K562 (cell line): ENCODE data around the gene ARL14EPL. TPM values are rescaled to one million over a fixed set of nuclear protein-coding genes. Genes with fewer than 3 reads are reported as not detected.

Source experiments
- ATAC-seq: fragments of 200-7000 bp; cut with Tn5 transposase; 3 replicates; pipeline ENCODE4 v1.9.1; 2020; ENCODE audit warnings: moderate library complexity
- BruUV-seq: library from RNA; stranded (reverse); fragments of 400-500 nt; replicated peaks from 2 replicates; lab custom pipeline; 2021; lab: Mats Ljungman, UMichigan
- CTCF ChIA-PET: fragments of 300-600 bp; formaldehyde crosslinking; extraction: SDS; loops from one replicate; lab custom pipeline; 2021; ENCODE audit warnings: low intra/inter-chr PET ratio; lab: Yijun Ruan, JAX
- POLR2A ChIA-PET: fragments of 300-600, 350-650 bp; sonication (Branson Sonifier 250); formaldehyde crosslinking; extraction: SDS; loops from one replicate; lab custom pipeline; 2021; ENCODE audit warnings: antibody characterized with exemption, inconsistent platforms; lab: Yijun Ruan, JAX
- DNase-seq, 4 experiments: peaks; one replicate each; pipeline versions ENCODE4 v3.0.0 to v3.0.0-alpha.2; 2011 to 2018; ENCODE audit warnings: low spot score in 3 of 4, mixed read lengths in 3 of 4; ENCODE audit errors: extremely low read depth in 1 of 4
- FAIRE-seq: peaks from 2 replicates; lab custom pipeline; 2011; peaks lifted over from hg19 to GRCh38; lab: Jason Lieb, UNC
- H2AFZ ChIP-seq: 2 replicates; pipeline ENCODE4 v1.6.0; 2011; ENCODE audit warnings: low read depth, low read length, control low read depth, inconsistent platforms
- H3K27ac ChIP-seq: fragments of 200-600 bp; 3 replicates; pipeline ENCODE4 v1.8.0; 2011; ENCODE audit warnings: low read depth, mild to moderate bottlenecking, control low read depth, inconsistent platforms, low read length, moderate library complexity, mixed read lengths; ENCODE audit errors: extremely low read depth
- H3K27me3 ChIP-seq, 2 experiments: fragments of 300-600 bp in 1 of 2; 2 replicates in 1 of 2; 3 replicates in 1 of 2; pipeline versions ENCODE4 v1.6.0 to v1.8.0; 2011; ENCODE audit warnings: inconsistent platforms in 2 of 2, low read length in 2 of 2, mild to moderate bottlenecking in 1 of 2, mixed read lengths in 1 of 2, moderate library complexity in 1 of 2; ENCODE audit not compliant: control insufficient read depth in 2 of 2, insufficient read depth in 2 of 2
- H3K36me3 ChIP-seq: fragments of 300-600 bp; 3 replicates; pipeline ENCODE4 v1.8.0; 2011; ENCODE audit warnings: mild to moderate bottlenecking, low read length, inconsistent platforms; ENCODE audit not compliant: control insufficient read depth, insufficient read depth
- H3K4me1 ChIP-seq, 2 experiments: fragments of 200-600 bp in 1 of 2; replicated peaks in 1 of 2; 2 replicates in 1 of 2; 3 replicates in 1 of 2; pipeline versions ENCODE4 v1.5.1 to v1.8.0; 2011; ENCODE audit warnings: inconsistent platforms in 2 of 2, low read length in 2 of 2, mild to moderate bottlenecking in 1 of 2, mixed read lengths in 1 of 2, moderate library complexity in 1 of 2; ENCODE audit not compliant: control insufficient read depth in 2 of 2, insufficient read depth in 2 of 2
- H3K4me2 ChIP-seq: 2 replicates; pipeline ENCODE4 v1.6.1; 2011; ENCODE audit warnings: low read length, control low read depth, inconsistent platforms, mixed read lengths; ENCODE audit not compliant: insufficient read depth
- H3K4me3 ChIP-seq: fragments of 200-600 bp; sonication (generic), shearing (Covaris generic); 2 replicates; pipeline ENCODE4 v1.5.1; 2016; ENCODE audit warnings: control low read depth, inconsistent platforms
- H3K79me2 ChIP-seq: fragments of 200-600 bp; 3 replicates; pipeline ENCODE4 v1.8.0; 2011; ENCODE audit warnings: low read length, inconsistent platforms; ENCODE audit not compliant: control insufficient read depth, insufficient read depth
- H3K9ac ChIP-seq, 2 experiments: 2 replicates each; pipeline versions ENCODE4 v1.6.0 to v1.6.1; 2011; ENCODE audit warnings: low read depth in 2 of 2, low read length in 2 of 2, control low read depth in 1 of 2, inconsistent platforms in 1 of 2, mild to moderate bottlenecking in 1 of 2, mixed read lengths in 1 of 2; ENCODE audit not compliant: insufficient read depth in 1 of 2
- H3K9me1 ChIP-seq: one replicate; pipeline ENCODE4 v1.6.0; 2011; ENCODE audit warnings: inconsistent platforms, mild to moderate bottlenecking, low read length, moderate library complexity; ENCODE audit not compliant: control insufficient read depth, insufficient read depth
- H3K9me3 ChIP-seq: replicated peaks from 2 replicates; pipeline ENCODE4 v1.5.1; 2011; ENCODE audit warnings: low read depth, low read length, inconsistent platforms; ENCODE audit not compliant: control insufficient read depth, insufficient read depth
- H4K20me1 ChIP-seq: replicated peaks from 2 replicates; pipeline ENCODE4 v1.6.1; 2011; ENCODE audit warnings: low read length, inconsistent platforms, mixed read lengths; ENCODE audit not compliant: control insufficient read depth, insufficient read depth
- CHD1 ChIP-seq: fragments of 200-600 bp; sonication (generic); IDR thresholded peaks from one replicate; pipeline ENCODE4 v1.6.1; 2012; ENCODE audit warnings: mild to moderate bottlenecking, moderate library complexity, low read length, inconsistent platforms
- CHD2 ChIP-seq: IDR thresholded peaks from 2 replicates; pipeline ENCODE4 v1.6.1; 2011; ENCODE audit warnings: low read depth, low read length
- CTBP1 ChIP-seq: fragments of 450-650 bp; IDR thresholded peaks from 2 replicates; pipeline ENCODE4 v1.6.1; 2016; ENCODE audit warnings: borderline replicate concordance
- EP400 ChIP-seq: fragments of 450-650 bp; IDR thresholded peaks from 2 replicates; pipeline ENCODE4 v1.6.1; 2017; ENCODE audit warnings: antibody characterized with exemption, mild to moderate bottlenecking, moderate library complexity
- HDAC6 ChIP-seq: IDR thresholded peaks from 2 replicates; pipeline ENCODE4 v1.6.1; 2012; ENCODE audit warnings: low read depth, mild to moderate bottlenecking, control low read depth, inconsistent platforms, low read length, moderate library complexity
- HNRNPK ChIP-seq: fragments of 200-400 bp; formaldehyde crosslinking; IDR thresholded peaks from one replicate; pipeline ENCODE4 v1.6.1; 2018; ENCODE audit warnings: mild to moderate bottlenecking, low read depth, low read length; ENCODE audit not compliant: poor library complexity, severe bottlenecking
- KDM4B ChIP-seq, 2 experiments: fragments of 450-650 bp in 1 of 2; sonication (generic) in 1 of 2; IDR thresholded peaks; 2 replicates each; pipeline ENCODE4 v1.6.1; 2016 to 2017; ENCODE audit warnings: borderline replicate concordance in 2 of 2, antibody characterized with exemption in 1 of 2, low read depth in 1 of 2, mild to moderate bottlenecking in 1 of 2
- NEUROD1 ChIP-seq: fragments of 150-350 bp; IDR thresholded peaks from 2 replicates; pipeline ENCODE4 v1.6.1; 2014; ENCODE audit warnings: borderline replicate concordance, low read length, low read depth; ENCODE audit not compliant: partially characterized antibody
- NFATC3 ChIP-seq: fragments of 450-650 bp; IDR thresholded peaks from 2 replicates; pipeline ENCODE4 v1.6.1; 2017; ENCODE audit warnings: mild to moderate bottlenecking
- NFIX ChIP-seq: fragments of 250-450 bp; sonication (Bioruptor Pico); IDR thresholded peaks from 2 replicates; pipeline ENCODE4 v1.4.0; 2020; ENCODE audit warnings: low read depth, mild to moderate bottlenecking, moderate library complexity
- NRF1 ChIP-seq, 2 experiments: fragments of 450-650 bp; IDR thresholded peaks in 1 of 2; conservative IDR thresholded peaks in 1 of 2; 2 replicates each; pipeline ENCODE4 v1.6.1; 2014; ENCODE audit warnings: mild to moderate bottlenecking in 2 of 2
- PML ChIP-seq: IDR thresholded peaks from 2 replicates; pipeline ENCODE4 v1.6.1; 2012; ENCODE audit warnings: low read length, inconsistent platforms
- SMARCA5 ChIP-seq: fragments of 450-650 bp; IDR thresholded peaks from 2 replicates; pipeline ENCODE4 v1.6.1; 2016
- SMARCE1 ChIP-seq: fragments of 450-650 bp; IDR thresholded peaks from 2 replicates; pipeline ENCODE4 v1.7.1; 2016; ENCODE audit warnings: mild to moderate bottlenecking
- SNIP1 ChIP-seq: fragments of 450-650 bp; IDR thresholded peaks from 2 replicates; pipeline ENCODE4 v1.7.1; 2017; ENCODE audit warnings: low read depth, mild to moderate bottlenecking
- ZKSCAN8 ChIP-seq: fragments of 200-800 bp; sonication (Bioruptor generic); IDR thresholded peaks from 2 replicates; pipeline ENCODE4 v1.6.1; 2016; ENCODE audit warnings: missing genetic modification characterization, missing compliant biosample characterization
- ZNF384 ChIP-seq: IDR thresholded peaks from 2 replicates; pipeline ENCODE4 v1.6.1; 2012; ENCODE audit warnings: low read depth, low read length, improper control_type of control experiment
- WGBS: fragments of 100-300 bp; shearing (Covaris generic); methylation state at CpG from one replicate; pipeline ENCODE4 v1.1.6; 2016; ENCODE audit warnings: low coverage, mixed read lengths; ENCODE audit not compliant: insufficient coverage; ENCODE audit errors: missing lambda C conversion rate; 5-methylcytosine and 5-hydroxymethylcytosine counted together
- in situ Hi-C: fragments of 300-500 bp; cut with MboI; formaldehyde crosslinking; loops from 4 replicates; pipeline ENCODE4 v1.15.0; 2018; ENCODE audit warnings: inconsistent platforms, mixed read lengths
- intact Hi-C: fragments of 100-400 bp; cut with micrococcal nuclease; formaldehyde crosslinking; loops from 2 replicates; pipeline ENCODE4 v1.14.2; 2022
- polyA plus RNA-seq, 8 experiments: library from polyadenylated mRNA; depleted of rRNA in 4 of 8; stranded (reverse) in 5 of 8; unstranded in 3 of 8; fragments of >200 nt; fragmentation: Nextera tagmentation in 2 of 8; fragmentation: Illumina TruSeq in 1 of 8; extraction: Ambion mirVana in 2 of 8; extraction: Trizol in 1 of 8; gene quantifications; 2 replicates each; pipeline versions ENCODE4 v1.2.1 to v1.2.3, GENCODE V29; 2011 to 2014; ENCODE audit warnings: inconsistent platforms in 1 of 8, missing spikeins in 1 of 8
- total RNA-seq, 7 experiments: library from RNA; depleted of rRNA in 6 of 7; stranded (reverse); fragments of >200 nt in 6 of 7; fragmentation: Illumina TruSeq in 2 of 7; extraction: Trizol in 2 of 7; gene quantifications; 2 replicates each; pipeline versions ENCODE4 v1.2.1 to v1.2.3, GENCODE V29; 2011 to 2021; ENCODE audit warnings: low replicate concordance in 1 of 7
- TF ChIP-seq, protein P1 (sequence below), 3 experiments: fragments of 200-800 bp in 1 of 3; sonication (Bioruptor generic) in 1 of 3; sonication (generic) in 1 of 3; formaldehyde crosslinking in 1 of 3; IDR thresholded peaks; 2 replicates each; pipeline versions ENCODE4 v1.6.1 to v1.8.0; 2016 to 2022; ENCODE audit warnings: mild to moderate bottlenecking in 2 of 3, missing compliant biosample characterization in 2 of 3, missing genetic modification characterization in 2 of 3, missing genetic modification reagents in 1 of 3
- TF ChIP-seq, protein P2 (sequence below): fragments of 450-650 bp; IDR thresholded peaks from 2 replicates; pipeline ENCODE4 v1.6.1; 2018; ENCODE audit not compliant: partially characterized antibody

The ARL14EPL gene
- total and polyA plus RNA-seq, 9 of the 15 experiments (the other 6 are each of a cell fraction or from before 2014, with no cell fraction given) = 0.06 to 0.14 (median 0.08) TPM; not detected in 5

DNA sequence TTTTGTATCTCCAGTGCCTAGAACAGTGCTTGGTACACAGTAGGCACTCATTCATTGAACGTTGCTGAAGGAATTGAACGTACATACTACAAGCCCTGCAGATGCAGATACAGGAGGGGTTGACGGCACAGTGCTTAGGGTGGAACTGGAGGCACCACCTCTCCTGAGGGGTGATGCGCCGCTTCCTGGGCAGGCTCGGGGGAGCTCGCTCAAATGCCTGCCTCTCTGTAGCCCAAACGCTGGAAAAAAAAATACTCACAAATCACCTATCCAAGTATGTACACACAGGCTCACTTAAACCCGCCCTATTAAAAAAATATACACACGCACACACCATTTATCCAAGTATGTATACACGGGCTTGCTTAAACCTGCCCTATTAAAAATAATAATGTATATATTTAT lies 52.0 kb downstream of the ARL14EPL start:
- POLR2A ChIA-PET = interaction anchor here (0.5 to 1.9 kb wide), 3 partner anchors 11 to 16 kb away, joined by 3 to 11 read pairs (median 3); no protein-coding TSS in a partner anchor
- intact Hi-C loops = no loop called here

More for the DNA sequence above, 52.0 kb downstream of the ARL14EPL start:
- Histone ChIP-seq H3K4me3 (peak overlapping the region; percentile 73), H3K79me2 (peaks cover 50% of the 10 kb centered on the region), H3K9me1 (no peaks in the 10 kb centered on the region), H2AFZ (peak overlapping the region; percentile 92), H3K36me3 (peaks cover 15% of the 10 kb centered on the region; the same call in 1 of the 3 replicates), H3K4me2 (peak overlapping the region; percentile 91), H3K27me3 (no peaks in the 10 kb centered on the region), H3K4me1 (peaks cover 5 to 10% of the 10 kb centered on the region in 2 experiments; a peak in 3 of 5 replicates), H3K9ac (peak overlapping the region; percentile 89 to 91), H3K27ac (peak overlapping the region; percentile 95), H4K20me1 (no peaks in the 10 kb centered on the region), H3K9me3 (no peaks in the 10 kb centered on the region)
- under 1% methylated on average over 11 of the region's 11 CpGs for WGBS
- TF ChIP-seq ZNF384 = peak; percentile 21; the same call in 1 of the 2 replicates
- TF ChIP-seq, protein P1, sequence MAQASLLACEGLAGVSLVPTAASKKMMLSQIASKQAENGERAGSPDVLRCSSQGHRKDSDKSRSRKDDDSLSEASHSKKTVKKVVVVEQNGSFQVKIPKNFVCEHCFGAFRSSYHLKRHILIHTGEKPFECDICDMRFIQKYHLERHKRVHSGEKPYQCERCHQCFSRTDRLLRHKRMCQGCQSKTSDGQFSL (CRISPR knock-in tag; IDR thresholded peaks at IDR 0.05) = no peak
- TF ChIP-seq, protein P1 (tag; IDR thresholded peaks at IDR 0.05) = no peak
- peak; percentile 81 for TF ChIP-seq SNIP1
- TF ChIP-seq EP400 = no peak
- TF ChIP-seq PML = peak; percentile 30; the same call in 1 of the 2 replicates
- TF ChIP-seq CTBP1 = 0 out of 2 replicates have a peak, but pooled peaks have one; percentile 12
- TF ChIP-seq CHD2 = no peak
- no peak for TF ChIP-seq HDAC6
- TF ChIP-seq CHD1 = peak; percentile 1
- TF ChIP-seq HNRNPK = no peak
- 0 out of 2 replicates have a peak, but pooled peaks have one; percentile 16 for TF ChIP-seq SMARCE1
- peak; percentile 94 for TF ChIP-seq NFATC3
- no peak for TF ChIP-seq KDM4B (IDR thresholded peaks at IDR 0.05; ENCODE audit: borderline replicate concordance in 2 of 2, low read depth in 1 of 2)
- TF ChIP-seq NEUROD1 = no peak
- TF ChIP-seq ZKSCAN8 = peak; percentile 95
- 0 out of 2 replicates have a peak, but pooled peaks have one; percentile 13 for TF ChIP-seq SMARCA5
- TF ChIP-seq, protein P2, sequence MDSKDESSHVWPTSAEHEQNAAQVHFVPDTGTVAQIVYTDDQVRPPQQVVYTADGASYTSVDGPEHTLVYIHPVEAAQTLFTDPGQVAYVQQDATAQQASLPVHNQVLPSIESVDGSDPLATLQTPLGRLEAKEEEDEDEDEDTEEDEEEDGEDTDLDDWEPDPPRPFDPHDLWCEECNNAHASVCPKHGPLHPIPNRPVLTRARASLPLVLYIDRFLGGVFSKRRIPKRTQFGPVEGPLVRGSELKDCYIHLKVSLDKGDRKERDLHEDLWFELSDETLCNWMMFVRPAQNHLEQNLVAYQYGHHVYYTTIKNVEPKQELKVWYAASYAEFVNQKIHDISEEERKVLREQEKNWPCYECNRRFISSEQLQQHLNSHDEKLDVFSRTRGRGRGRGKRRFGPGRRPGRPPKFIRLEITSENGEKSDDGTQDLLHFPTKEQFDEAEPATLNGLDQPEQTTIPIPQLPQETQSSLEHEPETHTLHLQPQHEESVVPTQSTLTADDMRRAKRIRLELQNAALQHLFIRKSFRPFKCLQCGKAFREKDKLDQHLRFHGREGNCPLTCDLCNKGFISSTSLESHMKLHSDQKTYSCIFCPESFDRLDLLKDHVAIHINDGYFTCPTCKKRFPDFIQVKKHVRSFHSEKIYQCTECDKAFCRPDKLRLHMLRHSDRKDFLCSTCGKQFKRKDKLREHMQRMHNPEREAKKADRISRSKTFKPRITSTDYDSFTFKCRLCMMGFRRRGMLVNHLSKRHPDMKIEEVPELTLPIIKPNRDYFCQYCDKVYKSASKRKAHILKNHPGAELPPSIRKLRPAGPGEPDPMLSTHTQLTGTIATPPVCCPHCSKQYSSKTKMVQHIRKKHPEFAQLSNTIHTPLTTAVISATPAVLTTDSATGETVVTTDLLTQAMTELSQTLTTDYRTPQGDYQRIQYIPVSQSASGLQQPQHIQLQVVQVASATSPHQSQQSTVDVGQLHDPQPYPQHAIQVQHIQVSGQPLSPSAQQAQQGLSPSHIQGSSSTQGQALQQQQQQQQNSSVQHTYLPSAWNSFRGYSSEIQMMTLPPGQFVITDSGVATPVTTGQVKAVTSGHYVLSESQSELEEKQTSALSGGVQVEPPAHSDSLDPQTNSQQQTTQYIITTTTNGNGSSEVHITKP = peak; percentile 41
- TF ChIP-seq NFIX (CRISPR knock-in tag) = no peak
- TF ChIP-seq NRF1 (conservative IDR thresholded peaks at IDR 0.05 in 1 of 2, IDR thresholded peaks at IDR 0.05 in 1 of 2) = peak; percentile 28 to 30; a peak in 2 of 4 replicates
- peak; percentile 79 for ATAC-seq
- peak; percentile 42 to 64 (median 54) for DNase-seq
- peak; percentile 40 for FAIRE-seq
- in situ Hi-C loops = no loop called here
- CTCF ChIA-PET = no interaction called here
- no TSS peak for BruUV-seq
